GM12891 (cell line): ENCODE measurements around the gene TBC1D8. TPM values are rescaled to one million over a fixed set of nuclear protein-coding genes. Genes with fewer than 3 reads are reported as not detected.

Experiments used
- DNase-seq: peaks from one replicate; pipeline ENCODE4 v3.0.0; 2011; ENCODE audit warnings: low spot score; ENCODE audit not compliant: insufficient read length
- FAIRE-seq: peaks from 2 replicates; lab custom pipeline; 2011; peaks lifted over from hg19 to GRCh38; lab: Jason Lieb, UNC
- PAX5 ChIP-seq: IDR thresholded peaks from 2 replicates; pipeline ENCODE4 v1.6.1; 2011; ENCODE audit warnings: low read length, moderate library complexity, mild to moderate bottlenecking; ENCODE audit not compliant: insufficient read depth, severe bottlenecking
- POLR2A ChIP-seq: IDR thresholded peaks from 2 replicates; pipeline ENCODE4 v1.6.1; 2011; ENCODE audit warnings: low read depth, low read length, control low read depth
- POLR2AphosphoS5 ChIP-seq: IDR thresholded peaks from 2 replicates; pipeline ENCODE4 v1.6.1; 2011; ENCODE audit warnings: low read depth, low read length, control low read depth
- POU2F2 ChIP-seq: IDR thresholded peaks from 2 replicates; pipeline ENCODE4 v1.6.1; 2011; ENCODE audit warnings: low read depth, mild to moderate bottlenecking, control low read depth, low read length, moderate library complexity
- SPI1 ChIP-seq: IDR thresholded peaks from 2 replicates; pipeline ENCODE4 v1.6.1; 2011; ENCODE audit warnings: low read depth, low read length, control low read depth
- TAF1 ChIP-seq: IDR thresholded peaks from 2 replicates; pipeline ENCODE4 v1.6.1; 2011; ENCODE audit warnings: low read depth, low read length, control low read depth
- polyA plus RNA-seq: library from polyadenylated mRNA; unstranded; fragments of >200 nt; gene quantifications from one replicate; pipeline ENCODE4 v1.2.1, GENCODE V29; 2012; ENCODE audit warnings: low read depth, missing spikeins, inconsistent platforms; ENCODE audit not compliant: missing spikeins

Gene TBC1D8
- 16.4 TPM for polyA plus RNA-seq

DNA sequence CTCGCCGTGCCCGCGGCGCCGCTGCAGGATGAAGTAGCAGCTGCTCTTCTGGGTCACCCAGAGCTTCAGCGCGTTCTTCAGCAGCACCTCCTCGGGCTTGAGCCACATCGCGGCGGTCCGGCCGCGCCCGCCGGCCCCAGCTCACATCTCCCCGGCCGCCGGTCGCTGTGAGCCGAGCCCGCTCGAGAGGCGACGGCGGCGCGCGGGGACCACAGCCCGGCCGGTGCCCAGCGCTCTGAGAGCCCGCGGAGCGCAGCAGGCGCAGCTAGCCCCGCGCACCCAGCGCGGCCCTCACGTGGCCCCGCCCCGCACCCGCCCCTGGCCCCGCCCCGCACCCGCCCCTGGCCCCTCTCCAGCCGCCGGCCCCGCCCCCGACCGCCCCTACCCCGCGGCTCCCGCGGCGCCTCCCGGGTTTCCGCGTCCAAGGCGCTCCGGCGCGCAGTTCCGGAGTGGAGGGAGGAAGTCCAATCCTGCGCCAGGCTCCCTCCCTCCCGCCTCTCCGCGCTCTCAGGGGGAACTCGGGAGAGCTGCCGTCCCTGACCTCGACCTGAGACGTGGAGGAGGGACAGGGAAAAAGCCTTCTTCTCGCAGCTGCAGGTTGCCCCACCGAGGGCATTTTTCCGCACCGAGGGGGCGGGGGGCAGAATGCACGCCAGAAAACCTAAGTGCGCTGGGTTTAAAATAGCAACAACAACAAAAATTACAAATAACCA, at the start of gene TBC1D8:
TBC1D8 (minus strand) TSS at position 237 of the 713 bp plus-strand sequence; CDS start at position 108, 129 bp downstream.
- TF ChIP-seq POLR2A (no peak), POU2F2 (no peak), SPI1 (0 out of 2 replicates have a peak, but pooled peaks have one; percentile 3)
- peak; percentile 40 for FAIRE-seq
- peak; percentile 81 for DNase-seq

DNA sequence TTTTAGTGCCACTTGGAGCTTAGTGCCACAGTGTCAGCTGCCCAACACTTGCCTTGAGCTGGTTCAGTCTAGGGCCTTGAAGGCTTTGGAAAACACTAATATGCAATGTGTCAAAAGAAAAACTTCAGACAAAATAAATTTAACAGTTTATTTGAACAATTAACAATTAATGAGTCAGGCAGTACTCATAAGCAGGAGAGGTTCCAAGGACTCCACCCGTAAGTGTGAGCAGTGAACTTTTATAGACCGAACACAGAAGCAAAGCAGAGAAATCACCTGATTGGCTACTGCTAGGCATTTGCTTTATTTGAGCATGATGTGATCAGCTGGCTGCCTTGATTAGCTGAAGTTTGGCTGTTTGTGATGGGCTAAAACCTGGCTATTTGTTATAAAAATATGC, 49.5 kb upstream of the TBC1D8 start:
- FAIRE-seq (no peak), DNase-seq (no peak)
- no peak for TF ChIP-seq POU2F2
- no peak for TF ChIP-seq PAX5
- TF ChIP-seq SPI1: no peak
- TF ChIP-seq TAF1: no peak
- TF ChIP-seq POLR2A: no peak
- no peak for TF ChIP-seq POLR2AphosphoS5

DNA sequence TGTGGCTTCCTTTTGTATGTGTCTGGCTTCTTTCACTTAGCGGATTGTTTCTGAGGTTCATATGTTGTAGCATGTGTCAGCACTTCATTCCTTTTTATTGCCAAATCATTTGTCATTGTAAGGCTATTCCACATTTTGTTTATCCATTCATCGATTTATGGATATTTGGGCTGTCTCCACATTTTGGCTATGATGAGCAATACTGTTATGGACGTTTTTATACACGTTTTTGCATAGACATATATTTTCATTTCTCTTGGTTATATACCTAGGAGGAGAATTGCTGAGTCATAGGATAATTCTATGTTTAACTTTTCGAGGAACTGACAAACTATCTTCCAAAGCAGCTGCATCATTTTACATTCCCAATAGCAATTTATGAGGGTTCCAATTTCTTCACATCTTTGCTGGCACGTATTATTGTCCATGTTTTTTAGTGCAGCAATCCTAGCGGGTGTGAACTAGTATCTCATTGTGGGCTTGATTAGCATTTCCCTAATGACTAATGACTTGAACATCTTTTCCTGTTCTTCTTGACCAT, 48.1 kb upstream of the TBC1D8 start:
- no peak for FAIRE-seq
- no peak for TF ChIP-seq TAF1
- TF ChIP-seq PAX5: no peak
- TF ChIP-seq POLR2AphosphoS5: no peak
- no peak for TF ChIP-seq POLR2A
- TF ChIP-seq POU2F2: no peak
- no peak for TF ChIP-seq SPI1

DNA sequence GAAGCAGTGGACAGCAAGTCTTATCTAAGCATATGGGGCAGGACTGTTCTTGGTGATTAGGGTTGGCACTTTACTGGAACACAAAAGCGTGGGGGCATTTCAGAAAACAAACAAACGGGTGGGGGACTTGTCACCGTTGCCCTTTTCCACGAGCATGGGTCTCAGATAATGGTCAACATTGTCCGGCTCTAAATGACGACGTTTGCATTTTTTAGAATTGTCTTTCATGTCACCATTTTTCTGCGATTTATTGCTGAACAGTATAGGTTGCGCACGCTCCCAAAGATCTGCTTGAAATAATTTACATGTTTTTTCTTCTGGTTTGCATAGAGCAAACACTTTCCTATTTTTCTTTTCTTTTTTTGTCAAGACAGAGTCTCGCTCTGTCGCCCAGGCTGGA, 46.6 kb upstream of the TBC1D8 start:
- no peak for FAIRE-seq
- no peak for DNase-seq
- TF ChIP-seq TAF1: no peak
- TF ChIP-seq PAX5: no peak
- no peak for TF ChIP-seq SPI1
- no peak for TF ChIP-seq POLR2A
- TF ChIP-seq POU2F2: no peak
- TF ChIP-seq POLR2AphosphoS5: no peak

More for the DNA sequence above, 48.1 kb upstream of the TBC1D8 start:
- DNase-seq: no peak

DNA sequence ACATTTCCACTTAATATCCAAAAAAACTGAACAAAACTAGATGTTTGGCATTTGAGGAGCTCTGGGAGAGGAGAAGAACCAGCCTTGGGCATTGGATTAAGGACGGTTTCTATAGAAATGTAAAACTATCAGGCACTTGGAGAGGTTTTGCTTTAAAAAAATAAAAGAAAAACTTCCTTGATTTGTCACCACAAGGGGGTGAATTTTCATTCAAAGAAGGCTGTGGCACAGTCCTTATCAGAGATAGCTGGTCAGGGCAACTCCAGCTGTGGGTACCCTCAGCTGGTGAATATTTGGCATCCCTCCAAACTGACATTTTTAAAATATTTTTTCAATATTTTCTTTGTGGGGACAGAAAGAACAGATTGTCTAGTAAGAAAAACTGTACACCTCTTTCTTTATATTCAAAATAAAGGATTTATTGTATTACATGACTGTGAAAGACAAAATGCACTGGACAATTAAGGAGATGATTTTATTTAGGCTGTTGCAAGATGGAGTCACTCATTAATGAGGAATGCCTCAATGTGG, 46.1 kb upstream of the TBC1D8 start:
- DNase-seq: no peak
- no peak for FAIRE-seq
- TF ChIP-seq POLR2AphosphoS5 (no peak), TAF1 (no peak), POLR2A (no peak), PAX5 (no peak), SPI1 (no peak), POU2F2 (no peak)

DNA sequence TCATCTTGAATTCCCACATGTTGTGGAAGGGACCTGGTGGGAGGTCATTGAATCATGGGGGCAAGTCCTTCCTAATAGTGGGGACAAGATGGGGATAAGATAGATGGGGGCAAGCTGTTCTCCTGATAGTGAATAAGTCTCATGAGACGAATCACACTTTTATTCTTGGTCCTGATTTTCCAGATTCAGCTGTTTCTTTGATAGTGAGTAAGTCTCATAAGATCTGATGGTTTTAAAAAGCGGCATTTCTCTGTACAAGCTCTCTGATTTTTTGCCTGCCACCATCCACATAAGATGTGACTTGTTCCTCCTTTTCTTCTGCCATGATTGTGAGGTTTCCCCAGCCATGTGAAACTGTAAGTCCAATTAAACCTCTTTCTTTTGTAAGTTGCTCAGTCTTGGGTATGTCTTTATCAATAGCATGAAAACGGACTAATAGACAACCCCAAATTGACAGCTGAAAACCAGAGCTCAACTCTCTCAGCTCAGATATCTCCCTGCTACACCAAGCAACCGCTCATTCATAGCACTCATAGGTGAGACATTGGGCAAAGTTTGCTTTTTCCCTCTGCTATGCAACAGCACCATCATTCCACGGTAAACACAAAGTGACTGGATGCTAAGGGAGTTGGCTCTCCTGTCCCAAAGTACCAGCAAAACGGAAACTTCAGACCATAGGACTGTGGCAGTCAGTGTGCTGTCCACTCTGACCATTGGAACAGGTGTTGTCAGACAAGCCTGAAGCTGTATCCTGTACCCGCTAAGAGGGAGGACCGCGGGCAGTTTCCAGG, 44.9 kb upstream of the TBC1D8 start:
- FAIRE-seq: no peak
- TF ChIP-seq TAF1 (no peak), POLR2AphosphoS5 (no peak), POLR2A (no peak), SPI1 (no peak), PAX5 (no peak), POU2F2 (no peak)
- no peak for DNase-seq

DNA sequence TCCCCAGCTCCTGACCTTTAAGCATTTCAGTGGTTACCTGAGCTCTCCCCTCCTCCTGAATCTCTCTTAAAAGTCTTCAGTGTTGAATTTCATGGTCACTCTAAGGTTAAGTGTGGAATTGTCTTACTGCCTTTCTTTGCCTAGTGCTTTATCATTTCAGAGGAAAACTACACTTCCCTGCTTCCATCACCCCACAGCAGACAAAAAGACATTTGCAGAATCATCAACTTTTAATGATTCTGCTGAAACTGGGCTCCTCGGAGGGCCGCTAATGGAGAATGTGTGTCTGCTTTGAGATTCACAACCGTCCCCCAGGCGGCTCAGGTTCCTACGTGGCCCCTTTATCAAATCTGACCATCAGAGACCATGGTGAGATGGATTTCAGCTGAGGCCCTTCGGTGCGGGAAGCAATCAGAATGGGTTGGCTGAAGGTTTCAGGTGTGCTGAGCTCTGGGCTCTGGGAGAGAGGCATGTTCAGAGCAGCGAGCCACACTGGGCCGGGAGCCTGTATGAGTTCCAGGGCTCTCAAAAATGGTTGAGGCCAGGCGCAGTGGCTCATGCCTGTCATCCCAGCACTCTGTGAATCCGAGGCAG, 41.9 kb upstream of the TBC1D8 start:
- DNase-seq (no peak), FAIRE-seq (no peak)
- TF ChIP-seq POLR2AphosphoS5 (no peak), SPI1 (no peak), PAX5 (no peak), POU2F2 (no peak), TAF1 (no peak), POLR2A (no peak)

DNA sequence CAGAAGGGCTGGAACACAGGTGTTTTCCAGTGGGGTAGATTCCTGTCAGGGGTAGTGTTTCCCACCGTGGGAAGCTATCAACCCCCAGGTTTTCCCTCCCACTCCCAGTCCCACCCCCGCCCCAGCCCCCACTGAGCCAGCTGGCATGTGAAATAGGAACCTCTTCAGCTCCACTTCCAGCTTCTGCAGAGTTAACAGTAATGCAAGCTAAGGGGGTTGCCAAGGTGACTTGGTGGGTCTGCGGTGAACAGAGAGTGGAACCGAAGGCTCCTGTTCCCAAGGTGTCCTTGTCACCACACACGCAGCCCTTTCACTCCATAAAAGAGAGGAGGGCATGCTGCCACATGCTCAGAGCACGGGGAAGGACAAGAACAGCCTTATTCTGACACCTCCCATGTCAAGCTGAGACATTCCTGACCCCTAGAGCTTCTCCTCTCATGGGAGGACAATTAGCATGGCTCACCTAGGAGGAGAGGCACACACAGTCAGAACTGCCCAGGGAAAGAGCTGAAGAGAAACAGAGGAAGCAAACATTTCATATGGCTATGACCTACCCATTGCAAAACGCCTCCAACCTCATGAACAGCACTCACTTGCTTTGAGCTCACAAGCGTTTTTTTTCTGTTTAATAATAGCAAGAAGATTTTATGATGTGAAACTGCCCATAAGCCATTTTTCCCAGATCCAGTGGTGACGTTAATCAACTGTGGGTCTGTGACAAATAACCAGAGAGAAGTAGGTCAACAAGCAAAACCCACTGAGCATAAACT, 39.8 kb upstream of the TBC1D8 start:
- TF ChIP-seq POLR2A (no peak), POLR2AphosphoS5 (no peak), TAF1 (no peak), POU2F2 (no peak), SPI1 (no peak), PAX5 (no peak)
- DNase-seq (no peak), FAIRE-seq (no peak)
